Keratinocyte (primary cell): ENCODE results near the gene SMTNL2. TPM values are rescaled to one million over a fixed set of nuclear protein-coding genes. Genes with fewer than 3 reads are reported as not detected.

Source experiments
- DNase-seq: peaks from one replicate; pipeline ENCODE4 v3.0.0-alpha.2; 2011; ENCODE audit warnings: low read depth, missing footprints, low spot score
- FAIRE-seq: peaks from 2 replicates; lab custom pipeline; 2011; peaks lifted over from hg19 to GRCh38; lab: Jason Lieb, UNC
- H2AFZ ChIP-seq: 2 replicates; pipeline ENCODE4 v1.6.0; 2012; ENCODE audit warnings: low read length, control low read depth, inconsistent platforms; ENCODE audit not compliant: control insufficient read depth
- H3K27ac ChIP-seq: 2 replicates; pipeline ENCODE4 v1.5.1; 2011; ENCODE audit warnings: low read length; ENCODE audit not compliant: control insufficient read depth, insufficient read depth
- H3K27me3 ChIP-seq: 3 replicates; pipeline ENCODE4 v1.6.0; 2011; ENCODE audit warnings: low read length; ENCODE audit not compliant: control insufficient read depth, insufficient read depth; ENCODE audit errors: extremely low read depth
- H3K36me3 ChIP-seq, 2 experiments: 2 replicates in 1 of 2; 3 replicates in 1 of 2; pipeline ENCODE4 v1.5.1; 2011; ENCODE audit warnings: low read length in 2 of 2, mild to moderate bottlenecking in 1 of 2; ENCODE audit not compliant: control insufficient read depth in 2 of 2, insufficient read depth in 2 of 2; ENCODE audit errors: extremely low read depth in 1 of 2
- H3K4me1 ChIP-seq: 3 replicates; pipeline ENCODE4 v1.5.1; 2011; ENCODE audit warnings: low read length; ENCODE audit not compliant: control insufficient read depth, insufficient read depth; ENCODE audit errors: extremely low read depth
- H3K4me2 ChIP-seq: 3 replicates; pipeline ENCODE4 v1.6.0; 2011; ENCODE audit warnings: low read depth, low read length; ENCODE audit not compliant: control insufficient read depth, insufficient read depth; ENCODE audit errors: extremely low read depth
- H3K4me3 ChIP-seq, 3 experiments: fragments of 200-600 bp in 1 of 3; sonication (generic) in 1 of 3; 2 replicates in 2 of 3; 3 replicates in 1 of 3; pipeline ENCODE4 v1.5.1; 2011 to 2016; ENCODE audit warnings: low read length in 3 of 3, mild to moderate bottlenecking in 3 of 3, control low read depth in 2 of 3, inconsistent platforms in 1 of 3, low read depth in 1 of 3, mixed read lengths in 1 of 3, mixed run types in 1 of 3, moderate library complexity in 1 of 3; ENCODE audit not compliant: control insufficient read depth in 2 of 3, insufficient read depth in 2 of 3; ENCODE audit errors: extremely low read depth in 1 of 3
- H3K79me2 ChIP-seq: 2 replicates; pipeline ENCODE4 v1.6.0; 2012; ENCODE audit warnings: low read length; ENCODE audit not compliant: control insufficient read depth, insufficient read depth
- H3K9ac ChIP-seq: 3 replicates; pipeline ENCODE4 v1.6.0; 2011; ENCODE audit warnings: low read length; ENCODE audit not compliant: control insufficient read depth, insufficient read depth; ENCODE audit errors: extremely low read depth
- H3K9me1 ChIP-seq: 3 replicates; pipeline ENCODE4 v1.6.0; 2011; ENCODE audit warnings: low read length; ENCODE audit not compliant: control insufficient read depth, insufficient read depth; ENCODE audit errors: extremely low read depth
- H3K9me3 ChIP-seq: 2 replicates; pipeline ENCODE4 v1.5.1; 2012; ENCODE audit warnings: low read depth, low read length; ENCODE audit not compliant: control insufficient read depth
- H4K20me1 ChIP-seq: 3 replicates; pipeline ENCODE4 v1.6.0; 2011; ENCODE audit warnings: low read length; ENCODE audit not compliant: control insufficient read depth, insufficient read depth; ENCODE audit errors: extremely low read depth
- CTCF ChIP-seq, 3 experiments: IDR thresholded peaks in 1 of 3; conservative IDR thresholded peaks in 1 of 3; optimal IDR thresholded peaks in 1 of 3; 2 replicates in 2 of 3; 3 replicates in 1 of 3; pipeline versions ENCODE3 to v1.5.1; 2011; ENCODE audit warnings: low read length in 3 of 3, mild to moderate bottlenecking in 3 of 3, moderate library complexity in 2 of 3, control low read depth in 1 of 3, inconsistent platforms in 1 of 3; ENCODE audit not compliant: insufficient read depth in 2 of 3; ENCODE audit errors: extremely low read depth in 1 of 3
- EZH2 ChIP-seq: IDR thresholded peaks from one replicate; pipeline ENCODE4 v1.6.1; 2012; ENCODE audit warnings: inconsistent platforms, mild to moderate bottlenecking, low read length, moderate library complexity
- dilution Hi-C: fragments of 300-500 bp; cut with MboI; formaldehyde crosslinking; loops from one replicate; pipeline ENCODE4 v1.7.0; 2020; ENCODE audit warnings: low sequenced_read_pairs; ENCODE audit not compliant: extremely low pct_ligation_motif_present
- polyA plus RNA-seq, 5 experiments: library from polyadenylated mRNA; depleted of rRNA in 3 of 5; stranded (reverse) in 3 of 5; stranded (forward) in 1 of 5; unstranded in 1 of 5; fragments of >200 nt; gene quantifications; 1 replicate in 1 of 5; 2 replicates in 3 of 5; 3 replicates in 1 of 5; pipeline versions ENCODE4 v1.2.1 to v1.2.3, GENCODE V29; 2011 to 2012; ENCODE audit warnings: missing spikeins in 2 of 5, low read depth in 1 of 5, low replicate concordance in 1 of 5

SMTNL2 gene
- polyA plus RNA-seq, 1 donor (not counting 4 experiments of a cell fraction or from before 2014, with no cell fraction given), result not detected

- Histone ChIP-seq H3K4me1 (peaks cover 19% of the 10 kb centered on the region), H3K9ac (no peak overlapping the region), H4K20me1 (peaks cover 14% of the 10 kb centered on the region), H3K27ac (no peak overlapping the region), H3K27me3 (no peaks in the 10 kb centered on the region), H3K79me2 (peaks cover 7% of the 10 kb centered on the region), H3K4me3 (no peak overlapping the region), H2AFZ (no peak overlapping the region), H3K9me3 (no peaks in the 10 kb centered on the region), H3K4me2 (no peak overlapping the region), H3K9me1 (no peaks in the 10 kb centered on the region), H3K36me3 (peaks cover 55 to 67% of the 10 kb centered on the region in 2 experiments)
- dilution Hi-C loops, result no loop called here
- TF ChIP-seq CTCF (optimal IDR thresholded peaks at IDR 0.05 in 1 of 3, IDR thresholded peaks at IDR 0.05 in 1 of 3, conservative IDR thresholded peaks at IDR 0.05 in 1 of 3; ENCODE audit: extremely low read depth in 1 of 3, insufficient read depth in 2 of 3, low read length in 3 of 3) (no peak), EZH2 (no peak)
- FAIRE-seq (no peak), DNase-seq (no peak)
Measured at GRCh38 chr17:4547118-4547906, 37.0 kb upstream of the SMTNL2 start.

GRCh38 chr17:4548061-4548461, 36.3 kb upstream of the SMTNL2 start:
- TF ChIP-seq CTCF (optimal IDR thresholded peaks at IDR 0.05 in 1 of 3, IDR thresholded peaks at IDR 0.05 in 1 of 3, conservative IDR thresholded peaks at IDR 0.05 in 1 of 3; ENCODE audit: extremely low read depth in 1 of 3, insufficient read depth in 2 of 3, low read length in 3 of 3), result no peak
- TF ChIP-seq EZH2, result no peak
- H2AFZ ChIP-seq, result no peak overlapping the region
- H3K4me2 ChIP-seq, result no peak overlapping the region
- H3K9me3 ChIP-seq, result no peaks in the 10 kb centered on the region
- H4K20me1 ChIP-seq, result peaks cover 7% of the 10 kb centered on the region
- FAIRE-seq (no peak), DNase-seq (no peak)
- H3K79me2 ChIP-seq, result peaks cover 11% of the 10 kb centered on the region
- H3K4me1 ChIP-seq, result peaks cover 19% of the 10 kb centered on the region
- no peaks in the 10 kb centered on the region for H3K27me3 ChIP-seq
- H3K36me3 ChIP-seq, result peaks cover 59 to 67% of the 10 kb centered on the region in 2 experiments
- dilution Hi-C loops, result no loop called here
- H3K9me1 ChIP-seq, result no peaks in the 10 kb centered on the region
- no peak overlapping the region for H3K4me3 ChIP-seq
- H3K27ac ChIP-seq, result no peak overlapping the region
- no peak overlapping the region for H3K9ac ChIP-seq
